Inflammatory macrophage treated with lipopolysaccharide for 1 hour (primary cell): ENCODE data around the gene FUBP3.

Experiments
- DNase-seq, 2 donors: peaks; one replicate each; pipeline ENCODE4 v3.0.0-alpha.2; 2020 to 2022

Gene FUBP3

GRCh38 chr9:130608554-130609134 is 29.3 kb downstream of the FUBP3 start:
- DNase-seq, result no peak

GRCh38 chr9:130609163-130609562 is 29.8 kb downstream of the FUBP3 start:
- DNase-seq, result no peak

- DNase-seq, result no peak
Observed at GRCh38 chr9:130610862-130611707, 31.7 kb downstream of the FUBP3 start.

GRCh38 chr9:130616451-130616850 is 37.1 kb downstream of the FUBP3 start:
- no peak for DNase-seq

- no peak for DNase-seq
Observed at GRCh38 chr9:130623466-130623865, 44.1 kb downstream of the FUBP3 start.

GRCh38 chr9:130624154-130624553 is 44.8 kb downstream of the FUBP3 start:
- DNase-seq, result no peak

GRCh38 chr9:130626249-130626996 is 47.0 kb downstream of the FUBP3 start:
- no peak for DNase-seq

- DNase-seq, result no peak
Observed at GRCh38 chr9:130627051-130627450, 47.7 kb downstream of the FUBP3 start.

GRCh38 chr9:130627896-130628792 is 48.8 kb downstream of the FUBP3 start:
- no peak for DNase-seq

- no peak for DNase-seq
Observed at GRCh38 chr9:130629443-130630070, 50.2 kb downstream of the FUBP3 start.

GRCh38 chr9:130630071-130630450 is 50.7 kb downstream of the FUBP3 start:
- no peak for DNase-seq

GRCh38 chr9:130630506-130631330 is 51.3 kb downstream of the FUBP3 start:
- no peak for DNase-seq

GRCh38 chr9:130631331-130632080 is 52.1 kb downstream of the FUBP3 start:
- no peak for DNase-seq

- no peak for DNase-seq
Observed at GRCh38 chr9:130632081-130632710, 52.8 kb downstream of the FUBP3 start.

GRCh38 chr9:130632841-130633240 is 53.5 kb downstream of the FUBP3 start:
- no peak for DNase-seq

GRCh38 chr9:130633336-130634190 is 54.2 kb downstream of the FUBP3 start:
- DNase-seq, result no peak

GRCh38 chr9:130634191-130634768 is 54.9 kb downstream of the FUBP3 start:
- no peak for DNase-seq

GRCh38 chr9:130634801-130635200 is 55.4 kb downstream of the FUBP3 start:
- DNase-seq, result no peak

- DNase-seq, result no peak
Observed at GRCh38 chr9:130635306-130635705, 55.9 kb downstream of the FUBP3 start.
